Activated CD8-positive, alpha-beta memory T cell treated with anti-CD3 and anti-CD28 coated beads for 24 hours (primary cell): ENCODE measurements around the gene SLC9B2.

Experiments
- DNase-seq: peaks from one replicate; pipeline ENCODE4 v3.0.0-alpha.2; 2020

Gene SLC9B2, protein sequence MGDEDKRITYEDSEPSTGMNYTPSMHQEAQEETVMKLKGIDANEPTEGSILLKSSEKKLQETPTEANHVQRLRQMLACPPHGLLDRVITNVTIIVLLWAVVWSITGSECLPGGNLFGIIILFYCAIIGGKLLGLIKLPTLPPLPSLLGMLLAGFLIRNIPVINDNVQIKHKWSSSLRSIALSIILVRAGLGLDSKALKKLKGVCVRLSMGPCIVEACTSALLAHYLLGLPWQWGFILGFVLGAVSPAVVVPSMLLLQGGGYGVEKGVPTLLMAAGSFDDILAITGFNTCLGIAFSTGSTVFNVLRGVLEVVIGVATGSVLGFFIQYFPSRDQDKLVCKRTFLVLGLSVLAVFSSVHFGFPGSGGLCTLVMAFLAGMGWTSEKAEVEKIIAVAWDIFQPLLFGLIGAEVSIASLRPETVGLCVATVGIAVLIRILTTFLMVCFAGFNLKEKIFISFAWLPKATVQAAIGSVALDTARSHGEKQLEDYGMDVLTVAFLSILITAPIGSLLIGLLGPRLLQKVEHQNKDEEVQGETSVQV

GRCh38 chr4:103076747-103077347 lies at the start of gene SLC9B2:
Gene SLC9B2, minus strand, starts transcription at chr4:103076761. Its CDS starts 9,211 bp downstream, at chr4:103067550.
- DNase-seq, result no peak

- no peak for DNase-seq
Measured at GRCh38 chr4:103126126-103126525, 49.6 kb upstream of the SLC9B2 start.

DNA sequence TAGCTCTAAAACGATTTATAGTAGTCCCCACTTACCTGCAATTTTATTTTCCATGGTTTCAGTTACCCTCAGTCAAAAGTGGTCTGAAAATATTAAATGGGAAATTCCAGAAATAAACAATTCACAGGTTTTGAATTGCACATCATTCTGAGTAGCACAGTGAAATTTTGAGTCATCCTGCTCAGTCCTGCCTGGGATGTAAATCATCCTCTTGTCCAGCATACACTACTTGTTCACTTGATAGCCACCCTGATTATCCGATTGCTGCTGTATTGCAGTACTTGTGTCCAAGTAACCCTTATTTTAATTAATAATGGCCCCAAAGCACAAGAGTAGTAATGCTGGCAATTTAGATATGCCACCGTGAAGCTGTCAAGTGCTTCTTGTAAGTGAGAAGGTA lies 46.6 kb upstream of the SLC9B2 start:
- no peak for DNase-seq

- no peak for DNase-seq
Measured at GRCh38 chr4:103118166-103118565, 41.6 kb upstream of the SLC9B2 start.

- no peak for DNase-seq
Measured at GRCh38 chr4:103111598-103111997, 35.0 kb upstream of the SLC9B2 start.

DNA sequence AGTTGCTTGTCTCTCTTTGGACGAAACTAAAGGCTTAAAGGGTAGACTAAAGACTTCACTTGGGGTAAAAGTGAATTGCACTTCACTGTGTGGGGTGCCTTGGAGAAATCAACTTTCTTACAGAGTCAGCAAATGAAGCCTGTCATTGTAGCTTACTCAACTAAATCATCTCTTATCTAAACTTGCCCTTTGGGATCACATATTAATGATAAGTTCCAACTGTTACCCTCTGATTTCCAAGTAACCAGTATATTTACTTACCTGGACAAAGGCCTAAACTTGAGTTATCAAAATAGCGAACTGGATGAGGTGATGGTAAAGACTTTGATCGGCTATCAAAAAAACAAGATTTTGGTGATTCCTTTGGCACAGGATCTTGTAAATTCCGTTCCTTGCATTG lies 32.0 kb upstream of the SLC9B2 start:
- DNase-seq, result no peak

- no peak for DNase-seq
Measured at GRCh38 chr4:103105558-103106356, 29.2 kb upstream of the SLC9B2 start.

DNA sequence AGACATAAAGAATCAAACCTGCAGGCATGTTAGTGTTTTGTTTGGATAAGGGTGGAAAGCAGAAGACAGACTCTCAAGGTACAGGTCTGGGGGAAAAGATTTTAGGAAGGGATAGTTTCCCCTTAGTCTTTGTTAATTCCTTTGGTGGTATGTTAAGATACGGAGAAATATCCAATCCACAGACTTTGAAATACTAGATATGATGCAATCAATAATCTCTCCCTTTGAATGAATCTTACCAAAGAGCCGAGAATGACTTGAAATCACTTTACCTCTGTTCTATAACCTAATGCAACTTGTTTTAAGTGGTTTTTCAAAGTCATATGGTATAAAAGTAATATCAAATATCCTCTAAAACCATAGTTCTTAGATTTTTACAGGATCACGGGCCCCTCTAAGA lies 28.3 kb upstream of the SLC9B2 start:
- DNase-seq, result no peak

DNA sequence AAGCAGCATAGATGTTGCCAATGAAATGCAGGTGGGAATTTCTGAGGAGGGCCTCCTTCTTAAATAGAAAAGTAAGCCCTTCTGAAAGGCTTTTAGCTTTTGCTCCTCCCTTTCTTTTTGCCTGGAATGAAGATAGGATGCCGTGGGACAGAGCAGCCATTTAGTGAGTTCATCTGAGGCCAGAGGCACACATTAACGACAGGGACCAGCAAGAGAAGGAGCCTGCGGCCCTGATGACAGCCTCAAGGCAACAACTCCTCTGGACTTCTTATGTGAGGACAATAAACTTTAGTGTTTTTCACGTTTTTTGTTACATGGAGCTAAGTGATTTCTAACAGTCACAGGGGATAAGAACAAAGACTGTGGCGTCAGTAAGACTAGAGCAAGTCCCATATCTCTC lies 24.1 kb upstream of the SLC9B2 start:
- no peak for DNase-seq

DNA sequence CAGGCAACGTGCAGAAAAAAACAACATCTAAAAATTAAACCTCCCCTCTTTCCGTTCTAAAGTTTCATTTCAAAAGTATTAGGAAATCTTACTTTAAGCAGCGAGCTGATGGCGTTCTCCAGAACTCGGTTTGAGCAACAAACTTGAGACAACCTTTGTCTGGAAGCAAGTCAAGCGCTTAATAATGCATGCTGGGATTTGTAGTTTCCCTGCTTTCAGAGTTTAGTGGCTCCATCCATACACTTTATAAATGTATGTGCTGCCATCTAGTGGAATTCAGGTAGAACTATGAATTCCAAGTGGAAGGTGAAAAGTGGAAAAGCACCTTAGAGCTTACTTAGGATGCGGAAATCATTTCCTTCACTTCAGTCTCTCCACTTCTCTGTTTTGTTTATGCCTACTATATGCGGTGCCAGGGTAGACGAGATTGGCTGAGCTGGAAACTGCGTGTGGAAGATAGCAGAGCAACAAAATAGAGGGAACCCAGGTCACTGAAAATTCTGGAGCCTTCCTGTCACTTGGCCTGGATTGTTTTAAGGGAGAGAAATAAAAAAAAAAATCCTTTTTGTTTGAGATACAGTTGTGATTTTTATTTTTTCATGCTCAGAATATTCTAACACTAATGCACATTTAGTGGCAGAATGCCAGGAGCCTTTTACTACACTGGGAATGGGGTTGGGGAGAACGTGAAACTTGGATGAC lies 23.3 kb upstream of the SLC9B2 start, which contains the start of gene BDH2:
TSS of gene BDH2 (minus strand) at position 144 of the 702 bp plus-strand sequence. CDS start 3,580 bp downstream, outside the sequence.
- no peak for DNase-seq

DNA sequence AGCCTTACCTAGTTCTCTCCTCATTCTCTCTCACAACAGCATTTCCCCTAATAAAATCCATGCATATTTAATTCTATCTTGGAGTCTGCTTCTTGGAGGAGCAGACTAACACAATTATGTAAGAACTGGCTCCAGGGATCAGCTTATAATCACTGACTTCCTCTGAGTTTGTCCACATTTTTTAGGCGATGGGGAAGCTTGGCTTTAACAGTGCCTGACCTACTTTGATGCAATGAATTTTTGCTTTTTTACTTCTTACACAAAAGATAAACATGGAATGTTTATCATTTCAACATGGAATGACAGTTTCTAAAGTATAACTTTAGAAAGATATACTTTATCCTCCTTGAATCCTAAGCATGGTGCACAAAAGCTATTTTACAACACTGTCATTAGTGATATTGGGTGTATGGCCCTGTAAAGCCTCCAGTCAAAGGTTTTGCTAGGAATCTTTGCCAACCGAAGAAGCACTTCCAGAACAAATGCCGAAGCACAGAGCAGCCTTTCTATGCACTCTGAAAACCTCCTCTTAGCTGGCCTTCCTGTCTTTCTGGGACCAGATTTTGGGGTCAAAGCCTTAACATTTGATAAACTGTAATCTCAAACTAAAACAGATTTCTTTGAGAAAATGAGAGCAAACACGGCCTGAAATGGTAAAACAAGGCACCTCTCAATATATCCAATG lies 22.3 kb upstream of the SLC9B2 start:
- DNase-seq, result no peak

DNA sequence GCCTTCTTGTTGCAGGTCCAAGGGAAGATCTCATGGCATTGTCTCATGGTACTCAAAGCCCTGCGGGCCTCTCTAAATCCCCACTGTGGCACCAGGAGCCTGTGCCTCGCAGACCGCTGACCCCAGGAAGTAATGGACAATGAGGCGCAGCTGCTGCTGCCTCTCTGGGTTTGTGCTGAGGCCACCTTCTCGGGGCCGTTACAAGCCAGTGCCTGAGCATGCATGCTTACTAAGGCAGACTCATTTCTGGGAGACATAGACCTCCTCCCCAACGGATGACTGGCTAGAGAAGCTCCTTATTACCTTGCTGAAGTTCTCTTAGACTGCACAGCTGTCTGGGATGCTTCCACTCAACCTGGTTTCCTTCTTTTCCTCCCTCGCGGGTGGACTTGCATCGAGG lies 21.8 kb upstream of the SLC9B2 start:
- no peak for DNase-seq

GRCh38 chr4:103097112-103097511 lies 20.6 kb upstream of the SLC9B2 start:
- DNase-seq, result no peak

- no peak for DNase-seq
Measured at GRCh38 chr4:103095080-103095479, 18.5 kb upstream of the SLC9B2 start.

DNA sequence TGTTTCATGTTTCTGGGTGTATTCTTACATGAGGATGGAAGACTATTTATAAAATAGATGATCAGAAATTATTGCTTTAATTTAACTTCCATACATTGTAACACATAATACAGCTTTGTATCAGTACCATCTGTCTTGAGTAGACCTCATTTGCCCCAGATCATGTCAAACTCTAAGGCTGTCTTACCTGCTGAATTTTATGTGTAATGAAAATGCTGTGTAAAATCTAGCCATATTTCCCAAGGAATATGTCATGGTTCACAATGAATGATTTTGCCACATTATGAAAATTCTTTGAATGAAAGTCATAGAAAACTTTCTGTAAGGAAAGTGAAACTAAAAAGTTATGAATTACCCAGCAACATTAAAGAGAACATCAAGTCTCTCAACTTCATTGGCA lies 15.7 kb upstream of the SLC9B2 start:
- no peak for DNase-seq

- no peak for DNase-seq
Measured at GRCh38 chr4:103091601-103092223, 15.2 kb upstream of the SLC9B2 start.

DNA sequence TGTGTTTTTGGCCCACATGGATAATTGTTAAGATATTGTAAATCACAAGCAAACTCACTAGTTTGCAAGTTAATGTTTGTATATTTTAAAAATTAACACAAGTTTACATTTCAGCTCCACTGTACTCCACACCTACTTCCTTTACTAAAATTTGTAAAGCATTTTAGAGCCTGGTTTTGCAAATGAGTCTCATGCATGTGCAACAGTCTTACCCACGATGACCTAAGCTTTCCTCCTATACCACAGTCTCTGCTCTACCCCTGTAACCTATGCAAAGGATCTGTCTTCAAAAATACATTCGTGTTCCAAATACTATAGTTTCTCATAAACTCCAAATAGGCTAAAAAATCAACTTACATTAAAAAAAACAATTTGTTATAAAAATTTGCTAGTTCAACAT lies 12.9 kb upstream of the SLC9B2 start:
- DNase-seq, result no peak

- DNase-seq, result no peak
Measured at GRCh38 chr4:103086551-103086950, 10.0 kb upstream of the SLC9B2 start.

DNA sequence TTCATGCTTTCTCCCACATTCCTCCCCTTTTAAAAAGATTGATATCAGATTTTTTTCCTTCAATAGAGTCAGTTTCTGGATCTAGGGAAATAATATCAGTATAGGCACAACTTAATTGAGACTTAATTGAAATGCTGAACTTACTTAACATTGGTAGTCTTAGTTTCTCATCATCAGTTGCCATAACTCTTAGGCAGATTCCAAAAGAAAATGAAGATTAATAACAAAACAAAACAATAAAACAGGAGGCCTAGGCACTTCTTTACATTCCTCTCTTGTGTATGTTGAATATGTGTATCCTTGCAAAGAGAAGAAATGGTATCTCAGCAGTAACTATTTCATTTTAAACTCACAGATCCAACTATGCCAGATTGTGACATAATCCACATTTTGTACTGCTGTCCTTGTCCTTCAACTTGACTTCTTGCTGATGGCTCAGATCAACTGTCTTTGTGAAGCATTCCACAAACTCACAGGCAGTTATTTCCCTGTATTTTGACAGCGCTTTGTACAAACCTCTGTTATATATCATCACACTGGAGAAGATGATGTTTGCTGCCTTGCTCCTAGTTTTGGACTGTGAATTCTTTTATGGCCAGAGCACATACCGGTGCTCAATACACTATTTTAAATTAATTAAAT lies 9.1 kb upstream of the SLC9B2 start:
- no peak for DNase-seq

DNA sequence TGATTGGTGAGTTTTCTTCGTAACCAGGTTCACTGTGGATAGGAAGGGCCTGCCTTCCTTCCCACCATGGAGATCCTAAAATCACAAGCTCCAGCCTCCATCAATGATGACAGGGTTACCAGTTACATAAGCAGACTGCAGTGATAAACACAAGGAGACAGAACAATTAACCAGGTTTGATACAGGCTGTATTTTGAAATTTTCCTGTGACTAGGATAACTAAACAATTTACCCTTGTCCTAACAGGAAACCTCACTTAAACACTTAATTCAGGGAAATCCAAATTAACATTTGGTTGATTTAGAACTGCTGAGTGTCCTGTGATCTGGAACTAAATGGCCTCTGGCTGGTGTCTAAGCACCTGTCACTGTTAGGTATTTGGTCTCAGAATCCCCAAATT lies 3.1 kb upstream of the SLC9B2 start:
- no peak for DNase-seq
